HepG2 (cell line): ENCODE data around the gene PIM3.

Source experiments
- CC2D1A ChIP-seq: sonication (generic); formaldehyde crosslinking; IDR thresholded peaks from 2 replicates; pipeline ENCODE4 v1.8.1; 2023; ENCODE audit warnings: mild to moderate bottlenecking, missing genetic modification reagents
- EP300 ChIP-seq, 3 experiments: sonication (generic) in 1 of 3; formaldehyde crosslinking in 1 of 3; IDR thresholded peaks; 2 replicates each; pipeline versions ENCODE4 v1.5.1 to v1.6.1; 2011 to 2020; ENCODE audit warnings: low read depth in 2 of 3, low read length in 2 of 3, borderline replicate concordance in 1 of 3, improper control_type of control experiment in 1 of 3, mild to moderate bottlenecking in 1 of 3, missing genetic modification reagents in 1 of 3, moderate library complexity in 1 of 3
- POLR2A ChIP-seq, 2 experiments: IDR thresholded peaks; 2 replicates each; pipeline ENCODE4 v1.6.1; 2011; ENCODE audit warnings: low read depth in 2 of 2, low read length in 2 of 2, mild to moderate bottlenecking in 1 of 2, moderate library complexity in 1 of 2; ENCODE audit not compliant: insufficient read depth in 1 of 2
- POLR2AphosphoS5 ChIP-seq: IDR thresholded peaks from 2 replicates; pipeline ENCODE4 v1.6.1; 2012; ENCODE audit warnings: low read depth, low read length
- SIX1 ChIP-seq: sonication (generic); formaldehyde crosslinking; IDR thresholded peaks from 2 replicates; pipeline ENCODE4 v1.4.0; 2020; ENCODE audit warnings: missing genetic modification reagents, borderline replicate concordance
- SUZ12 ChIP-seq: fragments of 150-350 bp; IDR thresholded peaks from 2 replicates; pipeline ENCODE4 v1.6.1; 2014; ENCODE audit warnings: low read depth, low read length

DNA sequence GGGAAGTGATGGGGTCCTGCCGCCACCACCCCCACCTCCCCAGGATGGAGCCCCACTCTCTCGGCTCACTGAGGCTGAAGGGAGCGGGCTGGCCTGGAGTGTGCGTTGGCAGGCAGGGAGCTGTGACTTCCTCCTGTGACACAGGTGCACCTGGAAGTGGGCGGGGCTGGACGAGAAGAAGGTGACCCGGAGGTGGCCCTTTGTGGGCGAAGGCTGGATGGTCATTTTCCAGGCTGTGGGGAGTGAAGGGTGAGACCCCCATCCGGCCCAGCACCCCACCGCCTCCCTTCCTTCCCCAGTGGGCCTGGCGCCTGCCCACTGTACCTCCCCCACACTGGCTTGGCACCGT lies 36.7 kb downstream of the PIM3 start:
- no peak for TF ChIP-seq SUZ12
- no peak for TF ChIP-seq EP300 (IDR thresholded peaks at IDR 0.05; ENCODE audit: low read depth in 2 of 2, low read length in 2 of 2)
- no peak for TF ChIP-seq EP300 (CRISPR knock-in tag; IDR thresholded peaks at IDR 0.05; ENCODE audit: borderline replicate concordance)
- TF ChIP-seq POLR2A (IDR thresholded peaks at IDR 0.05; ENCODE audit: insufficient read depth in 1 of 2, low read depth in 2 of 2, low read length in 2 of 2) = no peak
- TF ChIP-seq CC2D1A (CRISPR knock-in tag) = no peak
- TF ChIP-seq SIX1 (CRISPR knock-in tag) = no peak
- no peak for TF ChIP-seq POLR2AphosphoS5
